H1 (cell line): ENCODE results near the gene SH3D19. TPM values are rescaled to one million over a fixed set of nuclear protein-coding genes. Genes with fewer than 3 reads are reported as not detected.

Experiments used
- CTCF ChIA-PET: fragments of 300-600 bp; sonication (Branson Sonifier 250); formaldehyde crosslinking; loops from one replicate; lab custom pipeline; 2021; ENCODE audit not compliant: partially characterized antibody; lab: Charles Lee
- POLR2A ChIA-PET: fragments of 300-600 bp; sonication (Branson Sonifier 250); formaldehyde crosslinking; loops from one replicate; lab custom pipeline; 2021; ENCODE audit warnings: inconsistent platforms; ENCODE audit not compliant: partially characterized antibody; lab: Charles Lee
- DNase-seq, 2 experiments: peaks; one replicate each; pipeline versions ENCODE4 v3.0.0 to v3.0.0-alpha.2; 2010 to 2022; ENCODE audit warnings: low spot score in 2 of 2, low read depth in 1 of 2, mixed read lengths in 1 of 2
- FAIRE-seq: peaks from 2 replicates; lab custom pipeline; 2011; peaks lifted over from hg19 to GRCh38; lab: Jason Lieb, UNC
- H2AFZ ChIP-seq: 2 replicates; pipeline ENCODE4 v1.8.1; 2012; ENCODE audit warnings: low read length, inconsistent platforms
- H2AK5ac ChIP-seq: 2 replicates; pipeline ENCODE4 v1.6.1; 2013; ENCODE audit warnings: low read depth, low read length
- H2BK120ac ChIP-seq: replicated peaks from 2 replicates; pipeline ENCODE3; 2013; ENCODE audit warnings: low read depth, low read length, inconsistent platforms
- H2BK12ac ChIP-seq: 2 replicates; pipeline ENCODE4 v1.6.1; 2013; ENCODE audit warnings: low read depth, low read length
- H2BK15ac ChIP-seq: 2 replicates; pipeline ENCODE4 v1.6.1; 2013; ENCODE audit warnings: low read length
- H2BK20ac ChIP-seq: 2 replicates; pipeline ENCODE4 v1.6.1; 2013; ENCODE audit warnings: low read length
- H2BK5ac ChIP-seq: 2 replicates; pipeline ENCODE4 v1.6.1; 2013; ENCODE audit warnings: low read depth, low read length
- H3K14ac ChIP-seq: 2 replicates; pipeline ENCODE4 v1.6.1; 2013; ENCODE audit warnings: inconsistent platforms; ENCODE audit not compliant: insufficient read length
- H3K18ac ChIP-seq: 2 replicates; pipeline ENCODE4 v1.6.1; 2013; ENCODE audit warnings: low read length; ENCODE audit errors: extremely low read depth
- H3K23ac ChIP-seq: 2 replicates; pipeline ENCODE4 v1.6.1; 2013; ENCODE audit warnings: inconsistent platforms; ENCODE audit not compliant: insufficient read length
- H3K23me2 ChIP-seq: 2 replicates; pipeline ENCODE4 v1.6.1; 2013; ENCODE audit warnings: low read depth, low read length
- H3K27ac ChIP-seq: 2 replicates; pipeline ENCODE4 v1.6.1; 2011; ENCODE audit warnings: low read depth, low read length, inconsistent platforms
- H3K27me3 ChIP-seq, 4 experiments: replicated peaks in 1 of 4; 1 replicate in 1 of 4; 2 replicates in 3 of 4; pipeline versions ENCODE4 v1.6.1 to v1.8.1; 2011 to 2013; ENCODE audit warnings: low read length in 3 of 4, mild to moderate bottlenecking in 3 of 4, inconsistent platforms in 2 of 4, mixed read lengths in 2 of 4, moderate library complexity in 1 of 4; ENCODE audit not compliant: control insufficient read depth in 3 of 4, insufficient read depth in 3 of 4; ENCODE audit errors: extremely low read depth in 1 of 4
- H3K36me3 ChIP-seq, 4 experiments: 2 replicates each; pipeline versions ENCODE4 v1.6.1 to v1.8.1; 2011 to 2013; ENCODE audit warnings: mild to moderate bottlenecking in 4 of 4, low read length in 3 of 4, moderate library complexity in 2 of 4, control low read depth in 1 of 4, inconsistent platforms in 1 of 4; ENCODE audit not compliant: insufficient read depth in 4 of 4, control insufficient read depth in 2 of 4
- H3K4ac ChIP-seq: replicated peaks from 2 replicates; pipeline ENCODE3; 2013; ENCODE audit warnings: low read length, low read depth, mixed read lengths, inconsistent platforms; ENCODE audit not compliant: insufficient read length
- H3K4me1 ChIP-seq, 4 experiments: replicated peaks in 1 of 4; 1 replicate in 1 of 4; 2 replicates in 3 of 4; pipeline versions ENCODE4 v1.6.1 to v1.8.1; 2011 to 2013; ENCODE audit warnings: low read length in 3 of 4, inconsistent platforms in 2 of 4, mixed read lengths in 1 of 4; ENCODE audit not compliant: insufficient read depth in 4 of 4, control insufficient read depth in 3 of 4
- H3K4me2 ChIP-seq, 2 experiments: 2 replicates each; pipeline versions ENCODE4 v1.6.1 to v1.8.1; 2011 to 2013; ENCODE audit warnings: low read depth in 2 of 2, low read length in 2 of 2, control low read depth in 1 of 2, inconsistent platforms in 1 of 2, mild to moderate bottlenecking in 1 of 2; ENCODE audit not compliant: insufficient read depth in 1 of 2
- H3K4me3 ChIP-seq, 4 experiments: fragments of 200-600, 300-600 bp in 1 of 4; sonication (generic), shearing (Covaris generic), sonication (Bioruptor Twin) in 1 of 4; 2 replicates each; pipeline versions ENCODE4 v1.5.1 to v1.8.1; 2011 to 2016; ENCODE audit warnings: low read length in 4 of 4, low read depth in 3 of 4, control low read depth in 2 of 4, inconsistent platforms in 2 of 4, mild to moderate bottlenecking in 2 of 4, mixed read lengths in 1 of 4, moderate library complexity in 1 of 4; ENCODE audit not compliant: insufficient read depth in 2 of 4; ENCODE audit errors: extremely low read depth in 1 of 4
- H3K56ac ChIP-seq: replicated peaks from 2 replicates; pipeline ENCODE3; 2013; ENCODE audit warnings: low read depth, mild to moderate bottlenecking, mixed read lengths, low read length, inconsistent platforms; ENCODE audit not compliant: insufficient read length
- H3K79me1 ChIP-seq: 2 replicates; pipeline ENCODE4 v1.6.1; 2013; ENCODE audit warnings: low read depth, low read length, control low read depth
- H3K79me2 ChIP-seq, 2 experiments: 2 replicates each; pipeline versions ENCODE4 v1.6.1 to v1.8.1; 2012 to 2013; ENCODE audit warnings: low read length in 2 of 2, mild to moderate bottlenecking in 2 of 2, inconsistent platforms in 1 of 2; ENCODE audit not compliant: insufficient read depth in 2 of 2, control insufficient read depth in 1 of 2
- H3K9ac ChIP-seq, 4 experiments: replicated peaks in 1 of 4; 1 replicate in 1 of 4; 2 replicates in 3 of 4; pipeline versions ENCODE4 v1.6.1 to v1.8.1; 2011 to 2013; ENCODE audit warnings: low read depth in 3 of 4, low read length in 3 of 4, control low read depth in 2 of 4, mild to moderate bottlenecking in 2 of 4, moderate library complexity in 2 of 4, inconsistent platforms in 1 of 4; ENCODE audit errors: extremely low read depth in 1 of 4
- H3K9me3 ChIP-seq, 2 experiments: 2 replicates each; pipeline versions ENCODE4 v1.6.1 to v1.8.1; 2012 to 2013; ENCODE audit warnings: mild to moderate bottlenecking in 2 of 2, moderate library complexity in 2 of 2, control low read depth in 1 of 2, inconsistent platforms in 1 of 2, low read depth in 1 of 2, low read length in 1 of 2, mixed read lengths in 1 of 2; ENCODE audit not compliant: insufficient read depth in 2 of 2
- H4K20me1 ChIP-seq, 2 experiments: replicated peaks in 1 of 2; 2 replicates each; pipeline versions ENCODE3 to v1.8.1; 2011 to 2013; ENCODE audit warnings: inconsistent platforms in 2 of 2, low read length in 2 of 2, mild to moderate bottlenecking in 1 of 2; ENCODE audit not compliant: insufficient read depth in 2 of 2, control insufficient read depth in 1 of 2
- H4K5ac ChIP-seq: 2 replicates; pipeline ENCODE4 v1.6.1; 2013; ENCODE audit warnings: low read length, low read depth, mixed read lengths, inconsistent platforms; ENCODE audit not compliant: insufficient read length
- H4K8ac ChIP-seq: 2 replicates; pipeline ENCODE4 v1.8.0; 2013; ENCODE audit warnings: mild to moderate bottlenecking, moderate library complexity, low read length, inconsistent platforms; ENCODE audit not compliant: insufficient read depth; ENCODE audit errors: extremely low read depth
- H4K91ac ChIP-seq: replicated peaks from 2 replicates; pipeline ENCODE3; 2013; ENCODE audit warnings: low read length, mixed read lengths, inconsistent platforms; ENCODE audit not compliant: insufficient read length
- ATF2 ChIP-seq: IDR thresholded peaks from 2 replicates; pipeline ENCODE4 v1.6.1; 2012; ENCODE audit warnings: low read length, inconsistent platforms
- EZH2 ChIP-seq: fragments of 200-600 bp; sonication (generic); IDR thresholded peaks from 2 replicates; pipeline ENCODE4 v1.7.1; 2012; ENCODE audit warnings: low read depth, mild to moderate bottlenecking, moderate library complexity, low read length, inconsistent platforms; ENCODE audit not compliant: severe bottlenecking
- HDAC6 ChIP-seq: IDR thresholded peaks from one replicate; pipeline ENCODE4 v1.7.1; 2012; ENCODE audit warnings: low read depth, mild to moderate bottlenecking, inconsistent platforms, low read length, moderate library complexity
- KDM5A ChIP-seq: fragments of 200-600 bp; IDR thresholded peaks from 2 replicates; pipeline ENCODE4 v1.7.1; 2012; ENCODE audit warnings: mild to moderate bottlenecking, low read length, inconsistent platforms, mixed read lengths
- MAFK ChIP-seq: IDR thresholded peaks from 2 replicates; pipeline ENCODE4 v1.6.1; 2012; ENCODE audit warnings: low read depth, mild to moderate bottlenecking, improper control_type of control experiment, low read length
- MAX ChIP-seq: IDR thresholded peaks from 2 replicates; pipeline ENCODE4 v1.6.1; 2012; ENCODE audit warnings: inconsistent platforms
- POLR2AphosphoS5 ChIP-seq: IDR thresholded peaks from 2 replicates; pipeline ENCODE4 v1.6.1; 2011; ENCODE audit warnings: low read depth, low read length
- RFX5 ChIP-seq: IDR thresholded peaks from 2 replicates; pipeline ENCODE4 v1.6.1; 2011; ENCODE audit warnings: low read depth, low read length, improper control_type of control experiment, borderline replicate concordance
- RNF2 ChIP-seq: fragments of 200-900, 300-1000 bp; sonication (generic); IDR thresholded peaks from 2 replicates; pipeline ENCODE4 v1.7.1; 2016; ENCODE audit warnings: borderline replicate concordance, low read depth, mild to moderate bottlenecking, antibody characterized with exemption, low read length; ENCODE audit not compliant: poor library complexity, severe bottlenecking; ENCODE audit errors: missing control alignments
- SP1 ChIP-seq: IDR thresholded peaks from 2 replicates; pipeline ENCODE4 v1.6.1; 2011; ENCODE audit warnings: low read depth, low read length
- SRF ChIP-seq: IDR thresholded peaks from 2 replicates; pipeline ENCODE4 v1.6.1; 2011; ENCODE audit warnings: mild to moderate bottlenecking, low read depth, low read length, moderate library complexity
- TBP ChIP-seq: IDR thresholded peaks from 2 replicates; pipeline ENCODE4 v1.6.1; 2011; ENCODE audit warnings: low read depth, low read length, improper control_type of control experiment
- TCF12 ChIP-seq: IDR thresholded peaks from 2 replicates; pipeline ENCODE4 v1.6.1; 2011; ENCODE audit warnings: low read depth, mild to moderate bottlenecking, low read length
- WGBS, 2 experiments: shearing (Covaris generic) in 1 of 2; methylation state at CpG; one replicate each; pipeline versions ENCODE4 v1.1.6 to v1.1.7; 2013 to 2015; ENCODE audit warnings: low lambda C conversion rate in 2 of 2, mixed read lengths in 2 of 2, inconsistent platforms in 1 of 2, low coverage in 1 of 2, missing lambda C conversion rate in 1 of 2; ENCODE audit not compliant: insufficient replicate concordance in 2 of 2, insufficient coverage in 1 of 2, insufficient read length in 1 of 2; ENCODE audit errors: extremely low coverage in 1 of 2, missing lambda C conversion rate in 1 of 2; 5-methylcytosine and 5-hydroxymethylcytosine counted together
- polyA plus RNA-seq, 7 experiments: library from polyadenylated mRNA; depleted of rRNA in 3 of 7; stranded (reverse) in 5 of 7; unstranded in 2 of 7; fragments of >200 nt in 5 of 7; fragments of 200-250 nt in 2 of 7; gene quantifications; 1 replicate in 5 of 7; 2 replicates in 1 of 7; 4 replicates in 1 of 7; pipeline versions ENCODE4 v1.2.1 to v1.2.3, GENCODE V29; 2011 to 2013; ENCODE audit warnings: missing spikeins in 2 of 7, mixed read lengths in 2 of 7
- total RNA-seq: library from RNA; stranded (reverse); fragmentation: NEBNext Ultra II Directional; extraction: Animal tissue kit (Norgen Biotek cat#: 25700); gene quantifications from 2 replicates; pipeline ENCODE4 v1.2.1, GENCODE V29; 2021

The SH3D19 gene
- total and polyA plus RNA-seq, 2 of the 8 experiments (the other 6 are each of a cell fraction or from before 2014, with no cell fraction given), result 11.7 to 51.3 TPM

DNA sequence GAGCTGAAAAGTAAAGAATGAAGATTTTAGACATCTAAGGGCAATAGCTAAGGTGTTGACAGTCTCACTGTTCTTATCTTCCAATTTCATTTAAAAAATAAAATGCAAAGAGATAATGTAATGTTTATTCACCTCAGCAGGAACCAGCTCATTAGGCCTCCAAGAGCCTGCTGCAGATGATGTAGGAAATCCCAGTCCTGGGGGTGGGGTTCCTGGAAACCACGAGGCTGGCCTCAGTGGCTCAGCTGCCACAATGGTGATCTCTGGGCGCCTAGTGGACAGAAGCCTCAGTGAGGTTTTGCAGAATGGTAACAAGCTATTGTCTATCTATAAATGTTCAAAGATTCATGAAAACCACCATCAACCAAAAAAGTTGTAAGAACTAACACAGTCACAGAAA, 148.7 kb downstream of the SH3D19 start:
- 89% methylated on average over 2 of the region's 2 CpGs; no CpG with 5 or more reads in 1 of the 2 experiments for WGBS, 2 experiments
- peaks cover 0 to 25% (median 16%) of the 10 kb centered on the region in 4 experiments; a peak in 6 of 8 replicates for H3K36me3 ChIP-seq
- no peaks in the 10 kb centered on the region for H4K20me1 ChIP-seq
- ChIA-PET POLR2A (no interaction called here), CTCF (interaction anchor here (0.7 to 1.1 kb wide), 2 partner anchors 10 to 127 kb away, joined by 3 read pairs; no protein-coding TSS in a partner anchor)
- no peak overlapping the region for H2BK12ac ChIP-seq
- no peak for DNase-seq
- FAIRE-seq, result no peak
- H3K4me3 ChIP-seq, result no peak overlapping the region
- no peaks in the 10 kb centered on the region for H3K79me2 ChIP-seq
- H3K4me2 ChIP-seq, result no peak overlapping the region
- H2BK5ac ChIP-seq, result no peak overlapping the region
- H3K27ac ChIP-seq, result no peak overlapping the region
- H3K4me1 ChIP-seq, result peaks cover 0 to 3% (median 0%) of the 10 kb centered on the region in 4 experiments; a peak in 2 of 7 replicates
- H2BK20ac ChIP-seq, result no peak overlapping the region
- H3K23me2 ChIP-seq, result no peaks in the 10 kb centered on the region
- H2BK15ac ChIP-seq, result no peak overlapping the region
- H3K14ac ChIP-seq, result no peak overlapping the region
- no peak overlapping the region for H3K18ac ChIP-seq
- H4K5ac ChIP-seq, result no peak overlapping the region
- no peak overlapping the region for H2AFZ ChIP-seq
- TF ChIP-seq SP1 (no peak), HDAC6 (no peak), MAFK (no peak), TBP (no peak), ATF2 (no peak), RFX5 (no peak), SRF (no peak), TCF12 (no peak), EZH2 (no peak), MAX (no peak), POLR2AphosphoS5 (no peak), RNF2 (no peak), KDM5A (no peak)
- TF ChIP-seq, all 59 proteins: peak for 0
- H2BK120ac ChIP-seq, result no peak overlapping the region
- no peak overlapping the region for H2AK5ac ChIP-seq
- no peak overlapping the region for H3K4ac ChIP-seq
- H4K91ac ChIP-seq, result no peak overlapping the region
- H3K79me1 ChIP-seq, result no peaks in the 10 kb centered on the region
- no peaks in the 10 kb centered on the region for H3K27me3 ChIP-seq
- H3K23ac ChIP-seq, result no peak overlapping the region
- no peak overlapping the region for H3K9ac ChIP-seq
- no peak overlapping the region for H4K8ac ChIP-seq
- H3K56ac ChIP-seq, result no peak overlapping the region
- H3K9me3 ChIP-seq, result no peaks in the 10 kb centered on the region
